H9 (cell line): Measurements from ENCODE around the gene CPLANE1. TPM values are rescaled to one million over a fixed set of nuclear protein-coding genes. Genes with fewer than 3 reads are reported as not detected.

Experiments used
- DNase-seq: peaks from one replicate; pipeline ENCODE4 v3.0.0-alpha.2; 2017
- H2AFZ ChIP-seq: one replicate; pipeline ENCODE4 v1.6.1; 2013; ENCODE audit warnings: mild to moderate bottlenecking, low read length, control low read depth, moderate library complexity
- H2AK5ac ChIP-seq: 2 replicates; pipeline ENCODE4 v1.6.1; 2013; ENCODE audit warnings: low read length, control low read depth, mixed read lengths; ENCODE audit not compliant: insufficient read length
- H2BK120ac ChIP-seq: one replicate; pipeline ENCODE4 v1.6.1; 2013; ENCODE audit warnings: low read depth, mild to moderate bottlenecking, low read length, control low read depth, inconsistent platforms; ENCODE audit not compliant: poor library complexity, severe bottlenecking
- H2BK12ac ChIP-seq: 2 replicates; pipeline ENCODE4 v1.6.1; 2013; ENCODE audit warnings: low read length, control low read depth, mixed read lengths, low read depth; ENCODE audit not compliant: insufficient read length
- H2BK15ac ChIP-seq: 2 replicates; pipeline ENCODE4 v1.6.1; 2013; ENCODE audit warnings: low read depth, low read length, control low read depth
- H2BK20ac ChIP-seq: one replicate; pipeline ENCODE4 v1.6.1; 2013; ENCODE audit warnings: low read depth, mild to moderate bottlenecking, low read length, control low read depth, inconsistent platforms; ENCODE audit not compliant: poor library complexity, severe bottlenecking
- H2BK5ac ChIP-seq: 2 replicates; pipeline ENCODE4 v1.6.1; 2013; ENCODE audit warnings: low read length, control low read depth, mixed read lengths; ENCODE audit not compliant: insufficient read length
- H3K14ac ChIP-seq: 2 replicates; pipeline ENCODE4 v1.6.1; 2013; ENCODE audit warnings: low read length, control low read depth; ENCODE audit not compliant: insufficient read depth
- H3K18ac ChIP-seq: 2 replicates; pipeline ENCODE4 v1.6.1; 2013; ENCODE audit warnings: low read depth, mild to moderate bottlenecking, mixed read lengths, low read length, control low read depth; ENCODE audit not compliant: insufficient read length
- H3K23ac ChIP-seq: 2 replicates; pipeline ENCODE4 v1.6.1; 2013; ENCODE audit warnings: low read length, control low read depth, mixed read lengths, low read depth; ENCODE audit not compliant: insufficient read length
- H3K23me2 ChIP-seq: 2 replicates; pipeline ENCODE4 v1.6.1; 2013; ENCODE audit warnings: low read depth, mild to moderate bottlenecking, mixed read lengths, low read length, control low read depth; ENCODE audit not compliant: insufficient read length, poor library complexity, severe bottlenecking
- H3K27ac ChIP-seq: 2 replicates; pipeline ENCODE4 v1.5.1; 2013; ENCODE audit warnings: low read length, control low read depth, mixed read lengths, low read depth; ENCODE audit not compliant: insufficient read length
- H3K27me3 ChIP-seq: 2 replicates; pipeline ENCODE4 v1.6.1; 2013; ENCODE audit warnings: low read length, control low read depth, inconsistent platforms; ENCODE audit not compliant: insufficient read depth
- H3K4ac ChIP-seq: 2 replicates; pipeline ENCODE4 v1.6.1; 2013; ENCODE audit warnings: low read depth, mild to moderate bottlenecking, control low read depth, inconsistent platforms, low read length, moderate library complexity
- H3K4me1 ChIP-seq: 2 replicates; pipeline ENCODE4 v1.6.1; 2013; ENCODE audit warnings: low read length, control low read depth, inconsistent platforms; ENCODE audit not compliant: insufficient read depth
- H3K4me2 ChIP-seq: 2 replicates; pipeline ENCODE4 v1.6.1; 2013; ENCODE audit warnings: low read length, control low read depth, mixed read lengths; ENCODE audit not compliant: insufficient read length, insufficient read depth
- H3K56ac ChIP-seq: 2 replicates; pipeline ENCODE4 v1.6.1; 2013; ENCODE audit warnings: low read depth, mild to moderate bottlenecking, mixed read lengths, low read length, control low read depth; ENCODE audit not compliant: insufficient read length
- H3K79me1 ChIP-seq: 2 replicates; pipeline ENCODE4 v1.6.1; 2013; ENCODE audit warnings: low read depth, mild to moderate bottlenecking, moderate library complexity, low read length, control low read depth, inconsistent platforms; ENCODE audit not compliant: insufficient read depth, poor library complexity, severe bottlenecking
- H3K79me2 ChIP-seq: 2 replicates; pipeline ENCODE4 v1.6.1; 2013; ENCODE audit warnings: low read length, control low read depth, inconsistent platforms; ENCODE audit not compliant: insufficient read depth
- H3K9ac ChIP-seq: 2 replicates; pipeline ENCODE4 v1.6.1; 2013; ENCODE audit warnings: low read length, control low read depth, mixed read lengths; ENCODE audit not compliant: insufficient read length; ENCODE audit errors: extremely low read depth
- H3K9me3 ChIP-seq: one replicate; pipeline ENCODE4 v1.6.1; 2013; ENCODE audit warnings: low read depth, low read length, inconsistent platforms; ENCODE audit not compliant: control insufficient read depth
- H3T11ph ChIP-seq: one replicate; pipeline ENCODE4 v1.6.1; 2013; ENCODE audit warnings: mild to moderate bottlenecking, low read length, control low read depth, inconsistent platforms
- H4K20me1 ChIP-seq: one replicate; pipeline ENCODE4 v1.6.1; 2013; ENCODE audit not compliant: control insufficient read depth, insufficient read length, insufficient read depth
- H4K5ac ChIP-seq: 2 replicates; pipeline ENCODE4 v1.6.1; 2013; ENCODE audit warnings: low read depth, mild to moderate bottlenecking, mixed read lengths, low read length, control low read depth; ENCODE audit not compliant: insufficient read length
- H4K8ac ChIP-seq: replicated peaks from 2 replicates; pipeline ENCODE4 v1.6.1; 2013; ENCODE audit warnings: low read length, control low read depth, mixed read lengths, low read depth; ENCODE audit not compliant: insufficient read length
- H4K91ac ChIP-seq: 2 replicates; pipeline ENCODE4 v1.6.1; 2013; ENCODE audit warnings: low read depth, mild to moderate bottlenecking, moderate library complexity, mixed read lengths, low read length, control low read depth; ENCODE audit not compliant: insufficient read length
- H3K27ac Mint-ChIP-seq, 3 experiments: 2 replicates in 2 of 3; 3 replicates in 1 of 3; pipeline ENCODE4 v1.8.0; 2020 to 2021; ENCODE audit warnings: mixed read lengths in 3 of 3, mild to moderate bottlenecking in 1 of 3, moderate library complexity in 1 of 3
- H3K27me3 Mint-ChIP-seq: 2 replicates; pipeline ENCODE4 v1.8.0; 2021; ENCODE audit warnings: low read depth, mild to moderate bottlenecking, moderate library complexity, mixed read lengths
- H3K36me3 Mint-ChIP-seq, 3 experiments: 2 replicates in 2 of 3; 3 replicates in 1 of 3; pipeline ENCODE4 v1.8.0; 2020 to 2021; ENCODE audit warnings: low read depth in 3 of 3, mixed read lengths in 3 of 3; ENCODE audit not compliant: insufficient read depth in 1 of 3
- H3K4me1 Mint-ChIP-seq, 2 experiments: 2 replicates each; pipeline ENCODE4 v1.8.0; 2020; ENCODE audit warnings: mixed read lengths in 2 of 2
- H3K4me3 Mint-ChIP-seq, 2 experiments: 2 replicates in 1 of 2; 3 replicates in 1 of 2; pipeline ENCODE4 v1.8.0; 2020 to 2021; ENCODE audit warnings: mild to moderate bottlenecking in 2 of 2, mixed read lengths in 2 of 2, moderate library complexity in 1 of 2
- H3K9me3 Mint-ChIP-seq, 2 experiments: 2 replicates in 1 of 2; 3 replicates in 1 of 2; pipeline ENCODE4 v1.8.0; 2020; ENCODE audit warnings: mild to moderate bottlenecking in 2 of 2, mixed read lengths in 2 of 2, moderate library complexity in 1 of 2
- CTCF ChIP-seq: fragments of 200-600 bp; sonication (generic); conservative IDR thresholded peaks from 3 replicates; pipeline ENCODE4 v1.8.0; 2021; ENCODE audit warnings: antibody characterized with exemption, mild to moderate bottlenecking
- WGBS: extraction: QIAGEN DNeasy Blood & Tissue Kit; methylation state at CpG from one replicate; pipeline ENCODE4 v1.1.7; 2013; ENCODE audit warnings: missing lambda C conversion rate, low lambda C conversion rate, mixed read lengths; ENCODE audit not compliant: insufficient read length; ENCODE audit errors: extremely low coverage; 5-methylcytosine and 5-hydroxymethylcytosine counted together
- total RNA-seq: library from RNA; stranded (reverse); gene quantifications from 2 replicates; pipeline ENCODE4 v1.2.1, GENCODE V29; 2021

The CPLANE1 gene
- total RNA-seq, 1 experiment from 2014 or later = 11.6 TPM

GRCh38 chr5:37090781-37091180 is 158.4 kb downstream of the CPLANE1 start:
- TF ChIP-seq CTCF = no peak
- no peaks in the 10 kb centered on the region for H3K23me2 ChIP-seq
- Mint-ChIP-seq H3K9me3 (no peaks in the 10 kb centered on the region; a peak in 1 of 5 replicates), H3K36me3 (peaks cover 0 to 2% (median 0%) of the 10 kb centered on the region in 3 experiments; a peak in 1 of 7 replicates), H3K27ac (no peak overlapping the region), H3K27me3 (peaks cover 42% of the 10 kb centered on the region), H3K4me3 (no peak overlapping the region), H3K4me1 (peaks cover 24 to 33% of the 10 kb centered on the region in 2 experiments)
- H3K23ac ChIP-seq = no peak overlapping the region
- H3T11ph ChIP-seq = no peak overlapping the region
- H3K4me2 ChIP-seq = no peak overlapping the region
- H3K79me1 ChIP-seq = no peaks in the 10 kb centered on the region
- H3K9ac ChIP-seq = no peak overlapping the region
- H4K91ac ChIP-seq = no peak overlapping the region
- H2AK5ac ChIP-seq = no peak overlapping the region
- no peak overlapping the region for H2BK20ac ChIP-seq
- no peaks in the 10 kb centered on the region for H4K20me1 ChIP-seq
- H3K27me3 ChIP-seq = peaks cover 20% of the 10 kb centered on the region
- H3K18ac ChIP-seq = no peak overlapping the region
- no CpG with 5 or more reads among the region's 2 CpGs for WGBS
- H2BK12ac ChIP-seq = no peak overlapping the region
- DNase-seq = no peak
- H2BK5ac ChIP-seq = no peak overlapping the region
- H3K56ac ChIP-seq = no peak overlapping the region
- no peaks in the 10 kb centered on the region for H3K9me3 ChIP-seq
- no peak overlapping the region for H4K5ac ChIP-seq
- H2BK120ac ChIP-seq = no peak overlapping the region
- no peak overlapping the region for H4K8ac ChIP-seq
- H2AFZ ChIP-seq = no peak overlapping the region
- H3K79me2 ChIP-seq = no peaks in the 10 kb centered on the region
- peaks cover 2% of the 10 kb centered on the region; the same call in 1 of the 2 replicates for H3K4me1 ChIP-seq
- no peak overlapping the region for H3K4ac ChIP-seq
- no peak overlapping the region for H3K27ac ChIP-seq
- H3K14ac ChIP-seq = no peak overlapping the region
- no peak overlapping the region for H2BK15ac ChIP-seq
